Chondrocyte (in vitro differentiated cells): ENCODE results near the gene ABCA1. TPM values are rescaled to one million over a fixed set of nuclear protein-coding genes. Genes with fewer than 3 reads are reported as not detected.

Experiments
- DNase-seq: peaks from one replicate; pipeline ENCODE4 v3.0.0; 2021; ENCODE audit warnings: mixed read lengths, low spot score
- H3K27ac Mint-ChIP-seq: one replicate; pipeline ENCODE4 v1.8.0; 2021; ENCODE audit warnings: mild to moderate bottlenecking, moderate library complexity, mixed read lengths; ENCODE audit not compliant: unreplicated experiment
- H3K27me3 Mint-ChIP-seq: 2 replicates; pipeline ENCODE4 v1.8.0; 2021; ENCODE audit warnings: low read depth, mixed read lengths
- H3K36me3 Mint-ChIP-seq: 2 replicates; pipeline ENCODE4 v1.8.0; 2021; ENCODE audit warnings: low read depth, mixed read lengths
- H3K4me1 Mint-ChIP-seq: 2 replicates; pipeline ENCODE4 v1.8.0; 2021; ENCODE audit warnings: low read depth, mild to moderate bottlenecking, mixed read lengths
- H3K4me3 Mint-ChIP-seq: one replicate; pipeline ENCODE4 v1.8.0; 2021; ENCODE audit warnings: mild to moderate bottlenecking, moderate library complexity, mixed read lengths; ENCODE audit not compliant: unreplicated experiment
- H3K9me3 Mint-ChIP-seq: 2 replicates; pipeline ENCODE4 v1.8.0; 2021; ENCODE audit warnings: low read depth, mixed read lengths
- CTCF ChIP-seq: fragments of 200-600 bp; sonication (generic); IDR thresholded peaks from 2 replicates; pipeline ENCODE4 v1.5.0; 2021; ENCODE audit warnings: antibody characterized with exemption, mild to moderate bottlenecking, moderate library complexity
- total RNA-seq: library from RNA; stranded (reverse); gene quantifications from 3 replicates; pipeline ENCODE4 v1.2.1, GENCODE V29; 2021

Gene ABCA1
- total RNA-seq, 1 donor from 2014 or later, result 22.4 TPM

- peaks cover 58% of the 10 kb centered on the region for H3K4me1 Mint-ChIP-seq
- DNase-seq, result no peak
- H3K27ac Mint-ChIP-seq, result peak overlapping the region; percentile 88
- H3K36me3 Mint-ChIP-seq, result peaks cover 10% of the 10 kb centered on the region
- no peaks in the 10 kb centered on the region for H3K9me3 Mint-ChIP-seq
- H3K27me3 Mint-ChIP-seq, result no peaks in the 10 kb centered on the region
- TF ChIP-seq CTCF, result no peak
- peak overlapping the region; percentile 33 for H3K4me3 Mint-ChIP-seq
These were observed 59.1 kb downstream of the ABCA1 start for GRCh38 chr9:104868687-104869404.

- DNase-seq, result no peak
- Mint-ChIP-seq H3K27me3 (no peaks in the 10 kb centered on the region), H3K4me3 (no peak overlapping the region), H3K9me3 (no peaks in the 10 kb centered on the region), H3K27ac (peak overlapping the region; percentile 88), H3K4me1 (peaks cover 58% of the 10 kb centered on the region), H3K36me3 (peaks cover 10% of the 10 kb centered on the region)
- TF ChIP-seq CTCF, result no peak
These were observed 59.7 kb downstream of the ABCA1 start for GRCh38 chr9:104868303-104868686.

GRCh38 chr9:104866191-104866590 is 61.8 kb downstream of the ABCA1 start:
- no peaks in the 10 kb centered on the region for H3K9me3 Mint-ChIP-seq
- H3K36me3 Mint-ChIP-seq, result peaks cover 10% of the 10 kb centered on the region
- no peak overlapping the region for H3K27ac Mint-ChIP-seq
- DNase-seq, result no peak
- no peak overlapping the region for H3K4me3 Mint-ChIP-seq
- no peak for TF ChIP-seq CTCF
- H3K27me3 Mint-ChIP-seq, result no peaks in the 10 kb centered on the region
- peaks cover 44% of the 10 kb centered on the region for H3K4me1 Mint-ChIP-seq

GRCh38 chr9:104864675-104865104 is 63.3 kb downstream of the ABCA1 start:
- Mint-ChIP-seq H3K4me3 (no peak overlapping the region), H3K9me3 (no peaks in the 10 kb centered on the region), H3K4me1 (peaks cover 47% of the 10 kb centered on the region), H3K27me3 (no peaks in the 10 kb centered on the region), H3K36me3 (peaks cover 10% of the 10 kb centered on the region), H3K27ac (no peak overlapping the region)
- TF ChIP-seq CTCF, result no peak
- no peak for DNase-seq

GRCh38 chr9:104863180-104863883 is 64.6 kb downstream of the ABCA1 start:
- Mint-ChIP-seq H3K27ac (peak overlapping the region; percentile 18), H3K4me1 (peaks cover 47% of the 10 kb centered on the region), H3K4me3 (no peak overlapping the region), H3K9me3 (no peaks in the 10 kb centered on the region), H3K27me3 (no peaks in the 10 kb centered on the region), H3K36me3 (peaks cover 7% of the 10 kb centered on the region)
- DNase-seq, result no peak
- peak; percentile 97 for TF ChIP-seq CTCF
